GM12874 (cell line): ENCODE measurements around the gene ZSCAN31.

Experiments
- CTCF ChIP-seq: IDR thresholded peaks from 2 replicates; pipeline ENCODE4 v1.5.1; 2011; ENCODE audit warnings: low read depth, mild to moderate bottlenecking, control low read depth, low read length, moderate library complexity; ENCODE audit not compliant: insufficient read depth

The ZSCAN31 gene

GRCh38 chr6:28371706-28372451 is 35.9 kb upstream of the ZSCAN31 start:
- no peak for TF ChIP-seq CTCF

GRCh38 chr6:28371280-28371679 is 35.3 kb upstream of the ZSCAN31 start:
- TF ChIP-seq CTCF = no peak

- no peak for TF ChIP-seq CTCF
Measured at GRCh38 chr6:28370440-28370839, 34.5 kb upstream of the ZSCAN31 start.

GRCh38 chr6:28369463-28369862 is 33.5 kb upstream of the ZSCAN31 start:
- TF ChIP-seq CTCF = no peak

GRCh38 chr6:28368522-28368921 is 32.6 kb upstream of the ZSCAN31 start:
- no peak for TF ChIP-seq CTCF

GRCh38 chr6:28360961-28361360 is 25.0 kb upstream of the ZSCAN31 start:
- no peak for TF ChIP-seq CTCF

GRCh38 chr6:28357036-28357435 is 21.1 kb upstream of the ZSCAN31 start:
- no peak for TF ChIP-seq CTCF

- no peak for TF ChIP-seq CTCF
Measured at GRCh38 chr6:28356666-28357020, 20.7 kb upstream of the ZSCAN31 start.
